Body of pancreas (tissue), 4 donors: ENCODE results near the gene PRDM7.

ENCODE experiments used
- POLR2A ChIP-seq, 3 donors: fragments of 450-650 bp; IDR thresholded peaks; one replicate each; pipeline ENCODE4 v1.6.1; 2016; ENCODE audit warnings: antibody characterized with exemption in 3 of 3, mild to moderate bottlenecking in 2 of 3
- TF ChIP-seq, protein P1 (sequence below), 7 experiments: fragments of 450-650 bp in 4 of 7; fragments of 200-600 bp in 3 of 7; sonication (generic) in 3 of 7; IDR thresholded peaks; one replicate each; pipeline ENCODE4 v1.5.1; 2016 to 2019; ENCODE audit warnings: antibody characterized with exemption in 7 of 7

- TF ChIP-seq, protein P1, sequence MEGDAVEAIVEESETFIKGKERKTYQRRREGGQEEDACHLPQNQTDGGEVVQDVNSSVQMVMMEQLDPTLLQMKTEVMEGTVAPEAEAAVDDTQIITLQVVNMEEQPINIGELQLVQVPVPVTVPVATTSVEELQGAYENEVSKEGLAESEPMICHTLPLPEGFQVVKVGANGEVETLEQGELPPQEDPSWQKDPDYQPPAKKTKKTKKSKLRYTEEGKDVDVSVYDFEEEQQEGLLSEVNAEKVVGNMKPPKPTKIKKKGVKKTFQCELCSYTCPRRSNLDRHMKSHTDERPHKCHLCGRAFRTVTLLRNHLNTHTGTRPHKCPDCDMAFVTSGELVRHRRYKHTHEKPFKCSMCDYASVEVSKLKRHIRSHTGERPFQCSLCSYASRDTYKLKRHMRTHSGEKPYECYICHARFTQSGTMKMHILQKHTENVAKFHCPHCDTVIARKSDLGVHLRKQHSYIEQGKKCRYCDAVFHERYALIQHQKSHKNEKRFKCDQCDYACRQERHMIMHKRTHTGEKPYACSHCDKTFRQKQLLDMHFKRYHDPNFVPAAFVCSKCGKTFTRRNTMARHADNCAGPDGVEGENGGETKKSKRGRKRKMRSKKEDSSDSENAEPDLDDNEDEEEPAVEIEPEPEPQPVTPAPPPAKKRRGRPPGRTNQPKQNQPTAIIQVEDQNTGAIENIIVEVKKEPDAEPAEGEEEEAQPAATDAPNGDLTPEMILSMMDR (IDR thresholded peaks at IDR 0.05) = no peak
- no peak for TF ChIP-seq POLR2A (IDR thresholded peaks at IDR 0.05)
Observed at GRCh38 chr16:90047714-90048346, 29.3 kb downstream of the PRDM7 start.
